ENCODE measurements around the gene FRMD4A. TPM values are rescaled to one million over a fixed set of nuclear protein-coding genes. Genes with fewer than 3 reads are reported as not detected.

FRMD4A gene
- total and polyA plus RNA-seq, 2 of the 4 experiments (the other 2 are of a cell fraction): 30.3 to 68.8 TPM

DNA sequence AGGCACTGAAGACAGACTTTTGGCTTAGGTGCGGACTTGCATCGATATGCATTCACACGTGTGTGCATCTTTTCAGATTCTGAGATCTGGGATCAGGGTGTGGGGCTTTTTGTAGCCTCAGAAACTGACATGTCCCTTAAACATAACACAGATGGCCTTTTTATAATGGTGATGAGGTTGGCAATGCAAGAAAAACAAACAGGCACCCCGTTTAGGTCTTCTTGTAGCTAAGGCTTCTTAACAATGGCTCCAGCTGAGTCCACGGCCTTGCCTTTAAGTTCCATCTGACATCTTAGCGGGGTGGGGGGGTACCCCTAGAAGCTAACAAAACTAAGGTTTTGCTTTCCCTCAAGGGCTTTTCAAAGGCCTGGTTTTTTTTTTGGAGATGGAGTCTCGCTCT is 597.7 kb downstream of the FRMD4A start:
- POLR2A ChIA-PET (ENCODE audit: unreplicated experiment): no interaction called here

More for the DNA sequence above, 597.7 kb downstream of the FRMD4A start:
- Histone ChIP-seq H3K14ac (replicated peaks; ENCODE audit: low read depth, low read length) (no peak overlapping the region), H2BK20ac (ENCODE audit: low read depth, low read length) (no peak overlapping the region), H3K27me3 (ENCODE audit: control insufficient read depth, insufficient read depth, low read length) (no peaks in the 10 kb centered on the region), H3K56ac (ENCODE audit: extremely low read depth, insufficient read depth, low read length) (no peak overlapping the region), H4K91ac (ENCODE audit: insufficient read depth, low read depth, low read length) (no peak overlapping the region), H3K9me1 (ENCODE audit: insufficient read depth, low read length) (peaks cover 3% of the 10 kb centered on the region; the same call in 1 of the 2 replicates), H3K4ac (ENCODE audit: low read depth, low read length) (no peak overlapping the region), H2AK5ac (ENCODE audit: low read depth, low read length) (no peak overlapping the region), H2AK9ac (replicated peaks; ENCODE audit: low read depth, low read length, poor library complexity) (no peak overlapping the region), H3K79me1 (ENCODE audit: low read depth in 1 of 2, low read length in 2 of 2) (no peaks in the 10 kb centered on the region; a peak in 1 of 4 replicates), H3K9me3 (ENCODE audit: control insufficient read depth, insufficient read depth, low read length) (no peaks in the 10 kb centered on the region), H3K18ac (ENCODE audit: low read depth, low read length) (no peak overlapping the region), H2BK15ac (ENCODE audit: low read depth, low read length) (no peak overlapping the region), H2BK5ac (ENCODE audit: low read depth, low read length, poor library complexity, severe bottlenecking) (no peak overlapping the region), H3K27ac (ENCODE audit: insufficient read depth, low read length) (no peak overlapping the region), H3K9ac (ENCODE audit: low read depth, low read length) (no peak overlapping the region), H4K20me1 (ENCODE audit: insufficient read depth, low read length) (no peaks in the 10 kb centered on the region), H4K5ac (ENCODE audit: low read depth, low read length) (no peak overlapping the region), H3K4me3 (ENCODE audit: insufficient read depth, low read depth, low read length) (no peak overlapping the region), H3K23ac (ENCODE audit: low read depth, low read length) (no peak overlapping the region), H2AFZ (replicated peaks; ENCODE audit: low read length, poor library complexity) (no peak overlapping the region), H3K4me2 (ENCODE audit: low read depth, low read length) (no peak overlapping the region), H3K36me3 (ENCODE audit: control insufficient read depth, insufficient read depth, low read length) (peaks cover 19% of the 10 kb centered on the region), H3K4me1 (ENCODE audit: control insufficient read depth, insufficient read depth, low read length) (no peaks in the 10 kb centered on the region), H4K8ac (ENCODE audit: low read depth in 2 of 2, low read length in 2 of 2) (no peak overlapping the region), H2BK120ac (ENCODE audit: low read depth, low read length) (no peak overlapping the region)
- dilution Hi-C loops (cut with HindIII; ENCODE audit: low sequenced_read_pairs, unreplicated experiment): no loop called here
- intact Hi-C loops (cut with micrococcal nuclease): no loop called here
- WGBS, 2 experiments (ENCODE audit: extremely low coverage in 2 of 2, insufficient read length in 1 of 2): 100% methylated on average over 1 of the region's 7 CpGs; no CpG with 5 or more reads in 1 of the 2 experiments
- DNase-seq (no peak), ATAC-seq (ENCODE audit: low read depth) (no peak)
- TF ChIP-seq, protein P1, sequence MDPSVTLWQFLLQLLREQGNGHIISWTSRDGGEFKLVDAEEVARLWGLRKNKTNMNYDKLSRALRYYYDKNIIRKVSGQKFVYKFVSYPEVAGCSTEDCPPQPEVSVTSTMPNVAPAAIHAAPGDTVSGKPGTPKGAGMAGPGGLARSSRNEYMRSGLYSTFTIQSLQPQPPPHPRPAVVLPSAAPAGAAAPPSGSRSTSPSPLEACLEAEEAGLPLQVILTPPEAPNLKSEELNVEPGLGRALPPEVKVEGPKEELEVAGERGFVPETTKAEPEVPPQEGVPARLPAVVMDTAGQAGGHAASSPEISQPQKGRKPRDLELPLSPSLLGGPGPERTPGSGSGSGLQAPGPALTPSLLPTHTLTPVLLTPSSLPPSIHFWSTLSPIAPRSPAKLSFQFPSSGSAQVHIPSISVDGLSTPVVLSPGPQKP (IDR thresholded peaks at IDR 0.05; ENCODE audit: borderline replicate concordance, low read depth, low read length): no peak
- TF ChIP-seq SMC3 (IDR thresholded peaks at IDR 0.05; ENCODE audit: low read depth, low read length) (no peak), BHLHE40 (IDR thresholded peaks at IDR 0.05; ENCODE audit: low read depth, low read length) (no peak), MAFK (IDR thresholded peaks at IDR 0.05; ENCODE audit: low read depth, low read length) (no peak), CEBPB (IDR thresholded peaks at IDR 0.05; ENCODE audit: low read depth, low read length) (no peak), MAZ (IDR thresholded peaks at IDR 0.05; ENCODE audit: borderline replicate concordance, low read depth, low read length) (no peak), NFE2L2 (IDR thresholded peaks at IDR 0.05; ENCODE audit: low read depth, low read length) (no peak), MXI1 (IDR thresholded peaks at IDR 0.05; ENCODE audit: borderline replicate concordance, low read depth, low read length) (no peak), CHD1 (IDR thresholded peaks at IDR 0.05; ENCODE audit: low read depth, low read length) (no peak), RCOR1 (IDR thresholded peaks at IDR 0.05; ENCODE audit: insufficient replicate concordance, low read length) (no peak), POLR2A (IDR thresholded peaks at IDR 0.05; ENCODE audit: low read depth, low read length) (no peak), RFX5 (IDR thresholded peaks at IDR 0.05; ENCODE audit: low read depth, low read length) (no peak), FOS (IDR thresholded peaks at IDR 0.05; ENCODE audit: low read depth, low read length) (no peak), RAD21 (IDR thresholded peaks at IDR 0.05; ENCODE audit: low read length) (no peak)
- TF ChIP-seq, protein P2, sequence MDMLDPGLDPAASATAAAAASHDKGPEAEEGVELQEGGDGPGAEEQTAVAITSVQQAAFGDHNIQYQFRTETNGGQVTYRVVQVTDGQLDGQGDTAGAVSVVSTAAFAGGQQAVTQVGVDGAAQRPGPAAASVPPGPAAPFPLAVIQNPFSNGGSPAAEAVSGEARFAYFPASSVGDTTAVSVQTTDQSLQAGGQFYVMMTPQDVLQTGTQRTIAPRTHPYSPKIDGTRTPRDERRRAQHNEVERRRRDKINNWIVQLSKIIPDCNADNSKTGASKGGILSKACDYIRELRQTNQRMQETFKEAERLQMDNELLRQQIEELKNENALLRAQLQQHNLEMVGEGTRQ (IDR thresholded peaks at IDR 0.05; ENCODE audit: low read depth, low read length): no peak
- TF ChIP-seq, protein P3, sequence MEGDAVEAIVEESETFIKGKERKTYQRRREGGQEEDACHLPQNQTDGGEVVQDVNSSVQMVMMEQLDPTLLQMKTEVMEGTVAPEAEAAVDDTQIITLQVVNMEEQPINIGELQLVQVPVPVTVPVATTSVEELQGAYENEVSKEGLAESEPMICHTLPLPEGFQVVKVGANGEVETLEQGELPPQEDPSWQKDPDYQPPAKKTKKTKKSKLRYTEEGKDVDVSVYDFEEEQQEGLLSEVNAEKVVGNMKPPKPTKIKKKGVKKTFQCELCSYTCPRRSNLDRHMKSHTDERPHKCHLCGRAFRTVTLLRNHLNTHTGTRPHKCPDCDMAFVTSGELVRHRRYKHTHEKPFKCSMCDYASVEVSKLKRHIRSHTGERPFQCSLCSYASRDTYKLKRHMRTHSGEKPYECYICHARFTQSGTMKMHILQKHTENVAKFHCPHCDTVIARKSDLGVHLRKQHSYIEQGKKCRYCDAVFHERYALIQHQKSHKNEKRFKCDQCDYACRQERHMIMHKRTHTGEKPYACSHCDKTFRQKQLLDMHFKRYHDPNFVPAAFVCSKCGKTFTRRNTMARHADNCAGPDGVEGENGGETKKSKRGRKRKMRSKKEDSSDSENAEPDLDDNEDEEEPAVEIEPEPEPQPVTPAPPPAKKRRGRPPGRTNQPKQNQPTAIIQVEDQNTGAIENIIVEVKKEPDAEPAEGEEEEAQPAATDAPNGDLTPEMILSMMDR (conservative IDR thresholded peaks at IDR 0.05; ENCODE audit: low read depth, low read length): no peak
- in situ Hi-C loops (cut with MboI; ENCODE audit: low sequenced_read_pairs): no loop called here
- CTCF ChIA-PET: no interaction called here
- BruUV-seq (replicated peaks): no TSS peak

Data from IMR-90 (cell line).